GM21825 (cell line): ENCODE data around the gene KCNQ1.

ENCODE experiments used
- ATAC-seq: cut with Tn5 transposase; IDR thresholded peaks from one replicate; pipeline ENCODE4 v1.9.1; 2021; ENCODE audit warnings: mild to moderate bottlenecking, moderate library complexity; ENCODE audit not compliant: unreplicated experiment

The KCNQ1 gene

DNA sequence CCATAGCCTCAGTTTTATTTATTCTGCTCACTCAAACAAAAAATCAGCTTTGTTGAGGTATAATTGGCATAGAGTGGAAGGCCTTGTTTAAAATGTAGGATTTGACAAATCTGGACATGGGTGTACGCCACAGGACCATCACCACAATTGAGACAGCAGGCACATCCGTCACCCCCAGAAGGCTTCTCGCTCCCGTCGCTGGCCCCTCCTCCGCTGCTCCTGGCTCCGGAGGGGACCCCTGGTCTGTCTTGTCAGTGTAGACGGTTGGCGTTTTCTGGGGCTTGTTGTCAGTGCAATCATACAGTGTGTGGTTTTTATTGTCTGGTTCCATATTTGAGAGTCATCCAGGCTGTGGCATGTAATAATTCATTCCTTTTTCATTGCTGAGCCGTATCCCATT is 97.6 kb downstream of the KCNQ1 start:
- ATAC-seq = no peak

DNA sequence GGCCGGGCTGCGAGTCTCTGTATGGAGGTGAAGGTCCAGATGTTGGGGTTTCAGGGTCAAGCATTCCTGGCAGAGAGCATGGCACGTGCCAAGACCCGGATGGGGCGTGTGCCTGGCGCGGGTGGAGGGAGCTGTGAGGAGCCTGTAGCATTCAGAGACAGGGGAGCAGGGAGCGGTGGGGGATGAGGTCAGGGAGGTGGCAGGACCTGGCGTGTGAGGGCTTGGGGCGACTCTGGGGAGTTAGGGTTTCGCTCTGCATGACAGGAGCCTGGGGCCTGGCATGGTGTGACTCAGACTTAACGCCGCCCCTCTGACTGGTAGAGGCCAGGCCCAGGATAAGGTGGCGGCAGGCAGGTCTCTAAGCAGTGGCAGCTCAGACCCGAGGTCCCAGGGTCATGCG is 103.0 kb downstream of the KCNQ1 start:
- no peak for ATAC-seq

DNA sequence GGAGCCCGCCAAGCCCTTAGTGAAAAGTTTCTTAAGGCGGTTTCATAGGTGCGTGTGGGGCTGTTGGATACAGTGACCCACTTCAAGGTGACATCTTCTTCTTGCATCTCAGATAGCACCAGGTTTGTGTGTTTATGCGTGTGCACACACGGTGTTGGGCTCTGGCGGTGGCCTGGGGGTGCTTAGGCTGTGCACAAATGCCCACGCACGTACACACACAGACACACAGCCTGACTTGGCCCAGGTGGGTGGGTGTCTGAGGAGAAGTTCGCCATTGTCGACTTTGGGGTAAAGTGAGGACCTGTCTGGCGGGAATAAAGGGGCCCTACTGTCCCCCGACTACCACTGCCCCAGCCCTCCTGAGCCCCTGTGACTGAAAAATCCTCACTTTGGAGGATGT is 103.8 kb downstream of the KCNQ1 start:
- ATAC-seq = no peak

GRCh38 chr11:2549080-2549479 is 104.3 kb downstream of the KCNQ1 start:
- ATAC-seq = no peak

GRCh38 chr11:2549491-2549875 is 104.7 kb downstream of the KCNQ1 start:
- ATAC-seq = no peak

DNA sequence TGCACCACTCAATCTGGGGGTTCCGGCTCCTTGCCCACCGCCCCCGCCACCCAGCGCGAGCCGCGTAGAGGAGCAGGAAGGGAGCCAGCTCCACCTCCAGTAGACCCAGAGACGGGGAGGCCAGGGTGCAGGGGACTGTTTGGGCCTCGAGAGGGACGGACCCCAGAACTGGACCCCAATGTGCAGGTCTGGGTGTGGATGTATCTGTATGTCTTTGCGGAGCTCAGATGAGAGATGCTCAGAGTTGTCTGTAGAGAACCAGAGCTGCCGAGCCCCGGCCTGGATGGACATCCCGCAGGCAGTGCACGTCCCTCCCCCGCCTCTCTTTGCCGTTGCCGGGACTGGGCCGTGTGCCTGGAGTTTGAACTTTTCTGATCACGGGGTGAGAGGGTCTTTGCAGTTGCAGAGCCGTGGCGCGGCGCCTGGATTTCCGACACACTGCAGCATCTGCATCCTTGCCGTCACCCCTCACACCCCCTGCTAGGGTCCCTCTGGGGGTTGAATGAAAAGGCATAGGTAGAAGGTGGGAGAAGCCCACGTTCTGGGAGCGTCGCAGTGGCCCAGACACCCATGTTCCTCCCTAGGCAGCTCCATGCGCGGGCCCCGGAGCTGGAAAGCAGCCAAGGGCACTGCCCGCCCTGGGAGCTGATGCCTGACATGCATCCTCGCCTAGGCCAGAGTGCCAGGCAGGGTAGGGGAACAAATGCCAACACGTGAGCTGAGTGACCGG is 105.2 kb downstream of the KCNQ1 start:
- no peak for ATAC-seq

- ATAC-seq = no peak
Measured at GRCh38 chr11:2550606-2550970, 105.8 kb downstream of the KCNQ1 start.

DNA sequence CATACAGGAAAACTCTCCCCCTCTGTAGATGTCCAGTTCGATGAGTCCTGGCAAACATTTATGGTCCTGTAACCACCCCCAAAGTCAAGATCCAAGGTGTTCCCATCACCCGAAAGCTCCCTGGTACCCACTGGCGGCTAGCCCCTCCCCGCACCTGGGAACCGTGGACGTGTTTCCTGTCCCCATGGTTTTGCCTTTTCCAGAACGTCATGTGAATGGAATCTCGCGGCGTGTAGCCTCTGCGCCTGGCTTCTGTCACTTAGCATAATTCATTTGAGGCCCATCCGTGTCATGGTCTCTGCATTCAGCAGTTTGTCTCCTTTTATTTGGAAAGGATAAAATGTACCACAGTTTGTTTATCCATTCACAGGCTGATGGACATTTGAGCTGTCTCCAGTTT is 106.3 kb downstream of the KCNQ1 start:
- no peak for ATAC-seq

- ATAC-seq = no peak
Measured at GRCh38 chr11:2552210-2552609, 107.4 kb downstream of the KCNQ1 start.

GRCh38 chr11:2553198-2553597 is 108.4 kb downstream of the KCNQ1 start:
- no peak for ATAC-seq

- no peak for ATAC-seq
Measured at GRCh38 chr11:2553886-2554285, 109.1 kb downstream of the KCNQ1 start.

- no peak for ATAC-seq
Measured at GRCh38 chr11:2554338-2555207, 109.8 kb downstream of the KCNQ1 start.

DNA sequence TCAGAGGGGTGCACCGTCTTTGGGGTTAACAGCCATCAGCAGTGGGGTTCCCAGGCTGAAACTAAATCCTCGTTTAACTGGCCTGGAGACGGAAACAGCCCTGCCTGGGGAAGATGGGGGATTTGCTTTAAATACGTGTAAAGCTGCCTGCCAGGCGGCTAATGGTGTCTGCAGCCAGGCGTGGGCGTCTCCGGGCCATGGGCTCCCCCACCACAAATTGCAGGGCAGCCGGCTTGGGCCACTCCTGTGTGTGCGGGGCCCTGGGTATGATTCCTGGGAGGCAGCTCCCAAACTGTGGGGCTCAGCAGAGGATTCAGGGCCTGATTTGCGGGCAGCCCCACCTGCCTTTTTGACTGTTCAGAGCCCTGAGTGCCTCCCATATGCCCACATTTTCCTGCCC is 110.5 kb downstream of the KCNQ1 start:
- no peak for ATAC-seq

- no peak for ATAC-seq
Measured at GRCh38 chr11:2555891-2556290, 111.1 kb downstream of the KCNQ1 start.

DNA sequence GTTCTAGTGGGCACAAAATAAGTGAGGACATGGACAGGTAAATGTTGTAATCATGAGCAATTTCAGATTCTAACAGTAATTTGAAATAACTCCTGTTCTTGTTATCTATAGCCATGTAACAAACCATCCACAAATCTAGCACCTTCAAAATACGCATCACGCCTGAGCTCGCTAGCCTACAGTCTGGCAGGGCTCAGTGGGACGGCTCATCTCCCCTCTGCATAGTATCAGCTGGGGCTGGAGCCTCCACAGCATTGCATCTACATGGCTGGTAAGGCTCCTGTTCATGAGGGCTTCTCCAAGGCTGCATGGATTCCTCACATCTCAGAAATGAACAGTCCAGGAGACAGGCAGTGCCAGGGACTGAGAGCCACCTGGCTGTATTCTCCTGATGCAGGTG is 112.6 kb downstream of the KCNQ1 start:
- ATAC-seq = no peak

- no peak for ATAC-seq
Measured at GRCh38 chr11:2558397-2558796, 113.6 kb downstream of the KCNQ1 start.

- no peak for ATAC-seq
Measured at GRCh38 chr11:2558861-2559526, 114.2 kb downstream of the KCNQ1 start.

DNA sequence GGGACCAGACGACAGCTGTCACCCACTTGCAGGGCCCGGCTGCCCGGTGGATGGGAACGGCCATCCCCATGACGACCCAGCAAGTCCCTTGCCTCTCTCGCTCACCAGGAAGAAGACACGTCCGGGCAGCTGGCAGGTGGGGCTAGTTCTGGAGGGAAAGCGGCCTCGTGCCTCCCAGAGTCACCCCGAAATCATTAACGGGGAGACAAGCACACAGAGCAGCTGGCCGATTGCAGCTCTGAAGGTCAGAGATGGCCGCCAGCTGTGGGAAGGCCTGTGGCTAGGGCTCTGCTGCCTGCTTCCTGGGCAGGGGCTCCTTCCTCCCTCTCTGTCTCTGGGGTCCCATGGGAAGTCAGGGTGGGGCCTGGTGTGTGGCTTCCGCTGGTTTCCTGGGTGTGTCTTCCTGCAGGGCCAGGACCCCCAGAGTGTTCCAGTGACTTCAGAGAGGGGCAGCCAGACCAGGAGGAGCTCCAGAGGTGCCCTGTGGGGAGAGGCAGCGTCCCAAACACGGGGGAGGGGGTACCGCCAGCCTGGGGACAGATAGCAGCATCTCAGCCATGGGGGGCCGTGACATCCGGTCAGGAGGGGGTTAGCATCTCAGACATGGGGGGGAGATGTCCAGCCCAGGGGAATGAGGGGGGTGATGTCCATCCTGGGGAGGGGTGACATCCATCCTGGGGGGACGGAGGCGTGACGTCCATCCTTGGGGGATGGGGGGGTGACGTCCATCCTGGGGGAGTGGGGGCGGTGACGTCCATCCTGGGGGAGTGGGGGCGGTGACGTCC is 114.9 kb downstream of the KCNQ1 start:
- ATAC-seq = no peak

DNA sequence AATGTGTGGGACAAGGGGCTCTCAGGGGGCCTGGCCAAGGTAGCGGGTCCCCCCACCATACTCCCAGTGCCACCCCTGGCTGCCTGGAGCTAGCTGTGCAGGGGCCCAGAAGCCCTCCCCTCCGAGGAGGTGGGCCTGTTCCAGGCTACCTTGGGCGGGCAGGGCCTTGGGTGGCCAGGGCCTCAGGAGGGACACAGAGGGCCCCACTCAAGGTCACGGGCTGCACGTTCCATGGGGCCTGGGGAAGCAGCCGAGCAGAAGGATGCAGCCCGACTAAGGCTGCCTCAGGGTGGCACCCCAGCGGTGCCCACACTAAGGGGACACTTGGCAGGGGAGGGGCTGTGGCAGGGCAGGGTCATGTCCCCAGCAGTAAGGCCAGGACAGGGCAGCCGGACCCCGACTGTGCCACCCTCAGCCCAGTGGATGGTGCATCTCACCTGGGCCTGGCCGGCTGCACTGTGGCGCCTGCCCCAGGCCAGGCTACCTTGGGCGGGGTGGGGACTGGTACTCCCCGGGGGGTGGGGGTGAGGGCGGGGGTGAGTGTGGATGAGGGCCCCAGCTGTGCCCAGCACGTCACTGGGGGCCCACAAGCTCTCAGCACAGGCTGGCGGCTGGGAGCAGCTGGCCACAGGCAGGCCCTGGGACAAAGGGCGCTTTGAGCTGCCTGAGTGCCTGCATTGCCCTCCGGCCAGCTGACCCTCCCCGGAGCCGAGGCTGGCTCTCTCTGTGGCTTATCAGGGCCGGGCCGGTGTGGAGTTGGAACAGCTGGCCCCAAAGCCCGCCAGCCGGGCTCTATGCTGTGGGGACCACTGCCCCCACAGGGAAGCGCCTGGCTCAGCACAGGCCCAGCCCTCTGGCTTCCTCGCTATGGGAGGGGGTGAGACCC is 117.1 kb downstream of the KCNQ1 start:
- ATAC-seq = no peak

DNA sequence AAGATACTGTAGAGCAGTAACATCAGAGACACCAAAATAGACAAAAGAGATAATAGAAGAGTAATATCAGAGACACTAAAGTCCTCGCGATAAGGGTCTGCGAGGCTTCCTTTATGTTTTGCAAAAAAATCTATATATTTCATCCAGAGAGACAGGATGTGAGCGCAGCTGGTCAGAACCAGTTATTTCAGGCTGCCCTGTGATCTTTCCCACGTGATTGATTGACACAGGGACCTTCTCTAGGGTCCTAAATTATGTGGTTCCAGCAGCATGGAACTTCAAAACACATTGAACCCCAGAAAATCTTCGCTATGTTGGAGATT is 118.0 kb downstream of the KCNQ1 start:
- ATAC-seq = no peak
